H9 (cell line): ENCODE data around the gene CETP. TPM values are rescaled to one million over a fixed set of nuclear protein-coding genes. Genes with fewer than 3 reads are reported as not detected.

Experiments
- DNase-seq: peaks from one replicate; pipeline ENCODE4 v3.0.0-alpha.2; 2017
- H2AFZ ChIP-seq: one replicate; pipeline ENCODE4 v1.6.1; 2013; ENCODE audit warnings: mild to moderate bottlenecking, low read length, control low read depth, moderate library complexity
- H2AK5ac ChIP-seq: 2 replicates; pipeline ENCODE4 v1.6.1; 2013; ENCODE audit warnings: low read length, control low read depth, mixed read lengths; ENCODE audit not compliant: insufficient read length
- H2BK120ac ChIP-seq: one replicate; pipeline ENCODE4 v1.6.1; 2013; ENCODE audit warnings: low read depth, mild to moderate bottlenecking, low read length, control low read depth, inconsistent platforms; ENCODE audit not compliant: poor library complexity, severe bottlenecking
- H2BK12ac ChIP-seq: 2 replicates; pipeline ENCODE4 v1.6.1; 2013; ENCODE audit warnings: low read length, control low read depth, mixed read lengths, low read depth; ENCODE audit not compliant: insufficient read length
- H2BK15ac ChIP-seq: 2 replicates; pipeline ENCODE4 v1.6.1; 2013; ENCODE audit warnings: low read depth, low read length, control low read depth
- H2BK20ac ChIP-seq: one replicate; pipeline ENCODE4 v1.6.1; 2013; ENCODE audit warnings: low read depth, mild to moderate bottlenecking, low read length, control low read depth, inconsistent platforms; ENCODE audit not compliant: poor library complexity, severe bottlenecking
- H2BK5ac ChIP-seq: 2 replicates; pipeline ENCODE4 v1.6.1; 2013; ENCODE audit warnings: low read length, control low read depth, mixed read lengths; ENCODE audit not compliant: insufficient read length
- H3K14ac ChIP-seq: 2 replicates; pipeline ENCODE4 v1.6.1; 2013; ENCODE audit warnings: low read length, control low read depth; ENCODE audit not compliant: insufficient read depth
- H3K18ac ChIP-seq: 2 replicates; pipeline ENCODE4 v1.6.1; 2013; ENCODE audit warnings: low read depth, mild to moderate bottlenecking, mixed read lengths, low read length, control low read depth; ENCODE audit not compliant: insufficient read length
- H3K23ac ChIP-seq: 2 replicates; pipeline ENCODE4 v1.6.1; 2013; ENCODE audit warnings: low read length, control low read depth, mixed read lengths, low read depth; ENCODE audit not compliant: insufficient read length
- H3K23me2 ChIP-seq: 2 replicates; pipeline ENCODE4 v1.6.1; 2013; ENCODE audit warnings: low read depth, mild to moderate bottlenecking, mixed read lengths, low read length, control low read depth; ENCODE audit not compliant: insufficient read length, poor library complexity, severe bottlenecking
- H3K27ac ChIP-seq: 2 replicates; pipeline ENCODE4 v1.5.1; 2013; ENCODE audit warnings: low read length, control low read depth, mixed read lengths, low read depth; ENCODE audit not compliant: insufficient read length
- H3K27me3 ChIP-seq: 2 replicates; pipeline ENCODE4 v1.6.1; 2013; ENCODE audit warnings: low read length, control low read depth, inconsistent platforms; ENCODE audit not compliant: insufficient read depth
- H3K4ac ChIP-seq: 2 replicates; pipeline ENCODE4 v1.6.1; 2013; ENCODE audit warnings: low read depth, mild to moderate bottlenecking, control low read depth, inconsistent platforms, low read length, moderate library complexity
- H3K4me1 ChIP-seq: 2 replicates; pipeline ENCODE4 v1.6.1; 2013; ENCODE audit warnings: low read length, control low read depth, inconsistent platforms; ENCODE audit not compliant: insufficient read depth
- H3K4me2 ChIP-seq: 2 replicates; pipeline ENCODE4 v1.6.1; 2013; ENCODE audit warnings: low read length, control low read depth, mixed read lengths; ENCODE audit not compliant: insufficient read length, insufficient read depth
- H3K56ac ChIP-seq: 2 replicates; pipeline ENCODE4 v1.6.1; 2013; ENCODE audit warnings: low read depth, mild to moderate bottlenecking, mixed read lengths, low read length, control low read depth; ENCODE audit not compliant: insufficient read length
- H3K79me1 ChIP-seq: 2 replicates; pipeline ENCODE4 v1.6.1; 2013; ENCODE audit warnings: low read depth, mild to moderate bottlenecking, moderate library complexity, low read length, control low read depth, inconsistent platforms; ENCODE audit not compliant: insufficient read depth, poor library complexity, severe bottlenecking
- H3K79me2 ChIP-seq: 2 replicates; pipeline ENCODE4 v1.6.1; 2013; ENCODE audit warnings: low read length, control low read depth, inconsistent platforms; ENCODE audit not compliant: insufficient read depth
- H3K9ac ChIP-seq: 2 replicates; pipeline ENCODE4 v1.6.1; 2013; ENCODE audit warnings: low read length, control low read depth, mixed read lengths; ENCODE audit not compliant: insufficient read length; ENCODE audit errors: extremely low read depth
- H3K9me3 ChIP-seq: one replicate; pipeline ENCODE4 v1.6.1; 2013; ENCODE audit warnings: low read depth, low read length, inconsistent platforms; ENCODE audit not compliant: control insufficient read depth
- H3T11ph ChIP-seq: one replicate; pipeline ENCODE4 v1.6.1; 2013; ENCODE audit warnings: mild to moderate bottlenecking, low read length, control low read depth, inconsistent platforms
- H4K20me1 ChIP-seq: one replicate; pipeline ENCODE4 v1.6.1; 2013; ENCODE audit not compliant: control insufficient read depth, insufficient read length, insufficient read depth
- H4K5ac ChIP-seq: 2 replicates; pipeline ENCODE4 v1.6.1; 2013; ENCODE audit warnings: low read depth, mild to moderate bottlenecking, mixed read lengths, low read length, control low read depth; ENCODE audit not compliant: insufficient read length
- H4K8ac ChIP-seq: replicated peaks from 2 replicates; pipeline ENCODE4 v1.6.1; 2013; ENCODE audit warnings: low read length, control low read depth, mixed read lengths, low read depth; ENCODE audit not compliant: insufficient read length
- H4K91ac ChIP-seq: 2 replicates; pipeline ENCODE4 v1.6.1; 2013; ENCODE audit warnings: low read depth, mild to moderate bottlenecking, moderate library complexity, mixed read lengths, low read length, control low read depth; ENCODE audit not compliant: insufficient read length
- H3K27ac Mint-ChIP-seq, 3 experiments: 2 replicates in 2 of 3; 3 replicates in 1 of 3; pipeline ENCODE4 v1.8.0; 2020 to 2021; ENCODE audit warnings: mixed read lengths in 3 of 3, mild to moderate bottlenecking in 1 of 3, moderate library complexity in 1 of 3
- H3K27me3 Mint-ChIP-seq: 2 replicates; pipeline ENCODE4 v1.8.0; 2021; ENCODE audit warnings: low read depth, mild to moderate bottlenecking, moderate library complexity, mixed read lengths
- H3K36me3 Mint-ChIP-seq, 3 experiments: 2 replicates in 2 of 3; 3 replicates in 1 of 3; pipeline ENCODE4 v1.8.0; 2020 to 2021; ENCODE audit warnings: low read depth in 3 of 3, mixed read lengths in 3 of 3; ENCODE audit not compliant: insufficient read depth in 1 of 3
- H3K4me1 Mint-ChIP-seq, 2 experiments: 2 replicates each; pipeline ENCODE4 v1.8.0; 2020; ENCODE audit warnings: mixed read lengths in 2 of 2
- H3K4me3 Mint-ChIP-seq, 2 experiments: 2 replicates in 1 of 2; 3 replicates in 1 of 2; pipeline ENCODE4 v1.8.0; 2020 to 2021; ENCODE audit warnings: mild to moderate bottlenecking in 2 of 2, mixed read lengths in 2 of 2, moderate library complexity in 1 of 2
- H3K9me3 Mint-ChIP-seq, 2 experiments: 2 replicates in 1 of 2; 3 replicates in 1 of 2; pipeline ENCODE4 v1.8.0; 2020; ENCODE audit warnings: mild to moderate bottlenecking in 2 of 2, mixed read lengths in 2 of 2, moderate library complexity in 1 of 2
- CTCF ChIP-seq: fragments of 200-600 bp; sonication (generic); conservative IDR thresholded peaks from 3 replicates; pipeline ENCODE4 v1.8.0; 2021; ENCODE audit warnings: antibody characterized with exemption, mild to moderate bottlenecking
- WGBS: extraction: QIAGEN DNeasy Blood & Tissue Kit; methylation state at CpG from one replicate; pipeline ENCODE4 v1.1.7; 2013; ENCODE audit warnings: missing lambda C conversion rate, low lambda C conversion rate, mixed read lengths; ENCODE audit not compliant: insufficient read length; ENCODE audit errors: extremely low coverage; 5-methylcytosine and 5-hydroxymethylcytosine counted together
- long read RNA-seq: library from polyadenylated mRNA; unstranded; transcript quantifications from one replicate; pipeline ENCODE4 v2.0.0, GENCODE V29; 2020
- total RNA-seq: library from RNA; stranded (reverse); gene quantifications from 2 replicates; pipeline ENCODE4 v1.2.1, GENCODE V29; 2021

The CETP gene
- not detected in 2 replicates for total RNA-seq
- long read RNA-seq, result 0 reads

GRCh38 chr16:56961851-56962281 lies at the start of gene CETP:
Gene CETP, plus strand, starts transcription at chr16:56961950. Its CDS starts 30 bp downstream, at chr16:56961980.
- H2BK15ac ChIP-seq, result no peak within 1 kb of the TSS
- no peak within 1 kb of the TSS for H4K91ac ChIP-seq
- no peaks in the 10 kb centered on the region for H4K20me1 ChIP-seq
- no peak within 1 kb of the TSS for H2BK20ac ChIP-seq
- no peak within 1 kb of the TSS for H3K27ac ChIP-seq
- no peak within 1 kb of the TSS for H3K4ac ChIP-seq
- no peaks in the 10 kb centered on the region for H3K79me1 ChIP-seq
- H3K79me2 ChIP-seq, result no peaks in the 10 kb centered on the region
- TF ChIP-seq CTCF, result no peak
- H3K4me2 ChIP-seq, result no peak within 1 kb of the TSS
- Mint-ChIP-seq H3K27me3 (peaks cover 1% of the 10 kb centered on the region), H3K36me3 (no peaks in the 10 kb centered on the region; a peak in 1 of 7 replicates), H3K27ac (peak within 1 kb of the TSS in 1 of 3 experiments; percentile 8; a peak in 2 of 7 replicates), H3K4me3 (no peak within 1 kb of the TSS; a peak in 1 of 5 replicates), H3K9me3 (no peaks in the 10 kb centered on the region), H3K4me1 (peaks cover 2 to 3% of the 10 kb centered on the region in 2 experiments; a peak in 2 of 4 replicates)
- H3K4me1 ChIP-seq, result no peaks in the 10 kb centered on the region
- H3T11ph ChIP-seq, result no peak within 1 kb of the TSS
- no peak within 1 kb of the TSS for H3K23ac ChIP-seq
- DNase-seq, result no peak
- no peak within 1 kb of the TSS for H4K8ac ChIP-seq
- no peak within 1 kb of the TSS for H3K56ac ChIP-seq
- no peak within 1 kb of the TSS for H2BK12ac ChIP-seq
- H3K9ac ChIP-seq, result no peak within 1 kb of the TSS
- H3K23me2 ChIP-seq, result no peaks in the 10 kb centered on the region
- no peak within 1 kb of the TSS for H3K18ac ChIP-seq
- no peak within 1 kb of the TSS for H2BK5ac ChIP-seq
- H3K27me3 ChIP-seq, result no peaks in the 10 kb centered on the region
- H4K5ac ChIP-seq, result no peak within 1 kb of the TSS
- no peak within 1 kb of the TSS for H2AK5ac ChIP-seq
- WGBS, result no CpG with 5 or more reads among the region's 12 CpGs
- H3K9me3 ChIP-seq, result no peaks in the 10 kb centered on the region
- no peak within 1 kb of the TSS for H3K14ac ChIP-seq
- no peak within 1 kb of the TSS for H2AFZ ChIP-seq
- H2BK120ac ChIP-seq, result no peak within 1 kb of the TSS
